IMR-90 (cell line): ENCODE data around the gene LRATD1. TPM values are rescaled to one million over a fixed set of nuclear protein-coding genes. Genes with fewer than 3 reads are reported as not detected.

Source experiments
- ATAC-seq: fragments of 200-7000 bp; cut with Tn5 transposase; 2 replicates; pipeline ENCODE4 v1.9.1; 2020; ENCODE audit warnings: low read depth, mild to moderate bottlenecking, moderate library complexity
- BruUV-seq: library from RNA; stranded (reverse); fragments of 400-500 nt; replicated peaks from 2 replicates; lab custom pipeline; 2021; lab: Mats Ljungman, UMichigan
- CTCF ChIA-PET: fragments of 300-600 bp; formaldehyde crosslinking; extraction: SDS; loops from one replicate; lab custom pipeline; 2021; ENCODE audit warnings: antibody characterized with exemption; lab: Yijun Ruan, JAX
- POLR2A ChIA-PET: fragments of 300-600 bp; sonication (Branson Sonifier 250); formaldehyde crosslinking; loops from one replicate; lab custom pipeline; 2022; ENCODE audit warnings: antibody characterized with exemption; ENCODE audit not compliant: unreplicated experiment; lab: Charles Lee
- DNase-seq: peaks from one replicate; pipeline ENCODE4 v3.0.0; 2013
- H2AFZ ChIP-seq: replicated peaks from 2 replicates; pipeline ENCODE3; 2013; ENCODE audit warnings: low read length, mild to moderate bottlenecking; ENCODE audit not compliant: poor library complexity
- H2AK5ac ChIP-seq: 2 replicates; pipeline ENCODE4 v1.6.1; 2013; ENCODE audit warnings: low read depth, low read length, inconsistent platforms
- H2AK9ac ChIP-seq: replicated peaks from 2 replicates; pipeline ENCODE3; 2013; ENCODE audit warnings: mild to moderate bottlenecking, low read depth, low read length, moderate library complexity; ENCODE audit not compliant: poor library complexity
- H2BK120ac ChIP-seq: 2 replicates; pipeline ENCODE4 v1.6.1; 2013; ENCODE audit warnings: low read depth, low read length, inconsistent platforms
- H2BK15ac ChIP-seq: 3 replicates; pipeline ENCODE4 v1.6.1; 2013; ENCODE audit warnings: low read depth, low read length, inconsistent platforms
- H2BK20ac ChIP-seq: 2 replicates; pipeline ENCODE4 v1.6.1; 2013; ENCODE audit warnings: low read depth, mild to moderate bottlenecking, inconsistent platforms, low read length, moderate library complexity
- H2BK5ac ChIP-seq: 2 replicates; pipeline ENCODE4 v1.6.1; 2013; ENCODE audit warnings: mild to moderate bottlenecking, low read depth, low read length, inconsistent platforms; ENCODE audit not compliant: poor library complexity, severe bottlenecking
- H3K14ac ChIP-seq: replicated peaks from 2 replicates; pipeline ENCODE4 v1.6.1; 2013; ENCODE audit warnings: low read depth, low read length, inconsistent platforms
- H3K18ac ChIP-seq: 2 replicates; pipeline ENCODE4 v1.6.1; 2013; ENCODE audit warnings: low read depth, low read length, control low read depth
- H3K23ac ChIP-seq: 2 replicates; pipeline ENCODE4 v1.6.1; 2013; ENCODE audit warnings: low read depth, low read length, inconsistent platforms
- H3K27ac ChIP-seq: 2 replicates; pipeline ENCODE4 v1.5.1; 2013; ENCODE audit warnings: mild to moderate bottlenecking, control low read depth, low read length; ENCODE audit not compliant: insufficient read depth
- H3K27me3 ChIP-seq: 2 replicates; pipeline ENCODE4 v1.6.1; 2013; ENCODE audit warnings: low read length; ENCODE audit not compliant: control insufficient read depth, insufficient read depth
- H3K36me3 ChIP-seq: 2 replicates; pipeline ENCODE4 v1.6.1; 2013; ENCODE audit warnings: low read length, mixed read lengths; ENCODE audit not compliant: control insufficient read depth, insufficient read depth
- H3K4ac ChIP-seq: 2 replicates; pipeline ENCODE4 v1.6.1; 2013; ENCODE audit warnings: low read depth, low read length, inconsistent platforms
- H3K4me1 ChIP-seq: 2 replicates; pipeline ENCODE4 v1.6.1; 2013; ENCODE audit warnings: low read length, mixed read lengths; ENCODE audit not compliant: control insufficient read depth, insufficient read depth
- H3K4me2 ChIP-seq: 2 replicates; pipeline ENCODE4 v1.6.1; 2013; ENCODE audit warnings: low read depth, mild to moderate bottlenecking, control low read depth, low read length, moderate library complexity
- H3K4me3 ChIP-seq: 2 replicates; pipeline ENCODE4 v1.5.1; 2013; ENCODE audit warnings: low read depth, mild to moderate bottlenecking, control low read depth, low read length, moderate library complexity; ENCODE audit not compliant: insufficient read depth
- H3K56ac ChIP-seq: 2 replicates; pipeline ENCODE4 v1.6.1; 2013; ENCODE audit warnings: low read length, inconsistent platforms; ENCODE audit not compliant: insufficient read depth; ENCODE audit errors: extremely low read depth
- H3K79me1 ChIP-seq, 2 experiments: 2 replicates each; pipeline ENCODE4 v1.6.1; 2013; ENCODE audit warnings: low read length in 2 of 2, inconsistent platforms in 1 of 2, low read depth in 1 of 2
- H3K9ac ChIP-seq: 2 replicates; pipeline ENCODE4 v1.6.1; 2013; ENCODE audit warnings: low read depth, low read length, control low read depth
- H3K9me1 ChIP-seq: 2 replicates; pipeline ENCODE4 v1.6.1; 2013; ENCODE audit warnings: low read length, inconsistent platforms; ENCODE audit not compliant: insufficient read depth
- H3K9me3 ChIP-seq: 2 replicates; pipeline ENCODE4 v1.6.1; 2013; ENCODE audit warnings: low read length; ENCODE audit not compliant: control insufficient read depth, insufficient read depth
- H4K20me1 ChIP-seq: 2 replicates; pipeline ENCODE4 v1.6.1; 2013; ENCODE audit warnings: low read length, inconsistent platforms; ENCODE audit not compliant: insufficient read depth
- H4K5ac ChIP-seq: 2 replicates; pipeline ENCODE4 v1.6.1; 2013; ENCODE audit warnings: mild to moderate bottlenecking, low read depth, low read length, control low read depth
- H4K8ac ChIP-seq, 2 experiments: 2 replicates each; pipeline ENCODE4 v1.6.1; 2013; ENCODE audit warnings: low read depth in 2 of 2, low read length in 2 of 2, control low read depth in 1 of 2, inconsistent platforms in 1 of 2
- H4K91ac ChIP-seq: 2 replicates; pipeline ENCODE4 v1.6.1; 2013; ENCODE audit warnings: low read depth, low read length, inconsistent platforms; ENCODE audit not compliant: insufficient read depth
- MAFK ChIP-seq: IDR thresholded peaks from 2 replicates; pipeline ENCODE4 v1.6.1; 2012; ENCODE audit warnings: low read depth, low read length, improper control_type of control experiment
- RCOR1 ChIP-seq: IDR thresholded peaks from 2 replicates; pipeline ENCODE4 v1.6.1; 2012; ENCODE audit warnings: mild to moderate bottlenecking, low read length, improper control_type of control experiment; ENCODE audit not compliant: insufficient replicate concordance
- WGBS, 2 experiments: methylation state at CpG; one replicate each; pipeline versions ENCODE4 v1.1.5 to v1.1.7; 2013; ENCODE audit warnings: missing lambda C conversion rate in 2 of 2; ENCODE audit not compliant: insufficient read length in 1 of 2; ENCODE audit errors: extremely low coverage in 2 of 2; 5-methylcytosine and 5-hydroxymethylcytosine counted together
- dilution Hi-C: fragments of 300-500 bp; cut with HindIII; formaldehyde crosslinking; loops from one replicate; pipeline ENCODE4 v1.14.3; 2018; ENCODE audit warnings: low sequenced_read_pairs; ENCODE audit not compliant: unreplicated experiment
- in situ Hi-C: fragments of 300-500 bp; cut with MboI; formaldehyde crosslinking; loops from 3 replicates; pipeline ENCODE4 v1.14.3; 2019; ENCODE audit warnings: low sequenced_read_pairs, inconsistent platforms, mixed read lengths
- intact Hi-C: fragments of 100-400 bp; cut with micrococcal nuclease; formaldehyde crosslinking; loops from 2 replicates; pipeline ENCODE4 v1.10.0; 2022
- polyA plus RNA-seq, 3 experiments: library from polyadenylated mRNA; depleted of rRNA; stranded (reverse); fragments of >200 nt; gene quantifications; 2 replicates each; pipeline ENCODE4 v1.2.3, GENCODE V29; 2012; ENCODE audit warnings: low replicate concordance in 1 of 3
- total RNA-seq: library from RNA; depleted of rRNA; stranded (reverse); fragments of >200 nt; gene quantifications from 2 replicates; pipeline ENCODE4 v1.2.3, GENCODE V29; 2012

Gene LRATD1
- total and polyA plus RNA-seq, 2 of the 4 experiments (the other 2 are of a cell fraction), result 0.18 to 0.60 TPM

DNA sequence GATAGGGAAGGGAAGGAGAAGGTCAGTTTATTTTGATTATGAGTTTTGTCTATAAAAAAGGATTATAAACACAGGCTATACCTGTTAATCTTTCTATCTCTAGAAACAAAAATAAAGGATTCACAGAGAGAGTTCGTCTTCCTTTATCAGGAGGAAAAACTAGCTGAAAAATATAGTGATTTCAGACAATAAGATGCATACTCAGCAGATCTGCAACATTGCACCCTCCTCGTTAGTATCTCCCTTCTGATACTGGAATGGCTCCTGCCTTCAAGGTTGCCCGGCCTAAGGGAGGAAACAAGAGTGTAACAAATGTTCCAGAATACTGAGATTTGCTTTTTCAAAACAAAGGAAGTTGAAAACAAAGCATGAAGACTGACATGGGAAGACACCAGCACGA lies 48.7 kb upstream of the LRATD1 start:
- BruUV-seq, result no TSS peak

More for the DNA sequence above, 48.7 kb upstream of the LRATD1 start:
- no peaks in the 10 kb centered on the region for H3K27me3 ChIP-seq
- H3K56ac ChIP-seq, result no peak overlapping the region
- no peaks in the 10 kb centered on the region for H3K79me1 ChIP-seq
- H3K36me3 ChIP-seq, result no peaks in the 10 kb centered on the region
- H4K91ac ChIP-seq, result no peak overlapping the region
- H3K9ac ChIP-seq, result no peak overlapping the region
- H4K20me1 ChIP-seq, result no peaks in the 10 kb centered on the region
- ATAC-seq (no peak), DNase-seq (no peak)
- WGBS, 2 experiments, result no CpG with 5 or more reads among the region's 4 CpGs
- dilution Hi-C loops (no loop called here), in situ Hi-C loops (no loop called here), intact Hi-C loops (no loop called here)
- no peak overlapping the region for H2AFZ ChIP-seq
- CTCF ChIA-PET, result no interaction called here
- no peak overlapping the region for H3K23ac ChIP-seq
- no peak overlapping the region for H4K8ac ChIP-seq
- H2BK5ac ChIP-seq, result no peak overlapping the region
- H3K9me3 ChIP-seq, result no peaks in the 10 kb centered on the region
- H3K4me1 ChIP-seq, result no peaks in the 10 kb centered on the region
- H3K4me3 ChIP-seq, result no peak overlapping the region
- no peak overlapping the region for H2BK20ac ChIP-seq
- no peaks in the 10 kb centered on the region for H3K9me1 ChIP-seq
- no peak overlapping the region for H2BK15ac ChIP-seq
- H3K4me2 ChIP-seq, result no peak overlapping the region
- H2AK9ac ChIP-seq, result no peak overlapping the region
- H4K5ac ChIP-seq, result no peak overlapping the region
- POLR2A ChIA-PET, result no interaction called here
- no peak overlapping the region for H3K27ac ChIP-seq
- H2AK5ac ChIP-seq, result no peak overlapping the region
- no peak overlapping the region for H3K4ac ChIP-seq
- no peak overlapping the region for H3K14ac ChIP-seq
- no peak overlapping the region for H2BK120ac ChIP-seq
- H3K18ac ChIP-seq, result no peak overlapping the region
- TF ChIP-seq RCOR1 (no peak), MAFK (peak; percentile 54)
